H9 (cell line): ENCODE measurements around the gene AACS. TPM values are rescaled to one million over a fixed set of nuclear protein-coding genes. Genes with fewer than 3 reads are reported as not detected.

Experiments used
- DNase-seq: peaks from one replicate; pipeline ENCODE4 v3.0.0-alpha.2; 2017
- H2AFZ ChIP-seq: one replicate; pipeline ENCODE4 v1.6.1; 2013; ENCODE audit warnings: mild to moderate bottlenecking, low read length, control low read depth, moderate library complexity
- H2AK5ac ChIP-seq: 2 replicates; pipeline ENCODE4 v1.6.1; 2013; ENCODE audit warnings: low read length, control low read depth, mixed read lengths; ENCODE audit not compliant: insufficient read length
- H2BK120ac ChIP-seq: one replicate; pipeline ENCODE4 v1.6.1; 2013; ENCODE audit warnings: low read depth, mild to moderate bottlenecking, low read length, control low read depth, inconsistent platforms; ENCODE audit not compliant: poor library complexity, severe bottlenecking
- H2BK12ac ChIP-seq: 2 replicates; pipeline ENCODE4 v1.6.1; 2013; ENCODE audit warnings: low read length, control low read depth, mixed read lengths, low read depth; ENCODE audit not compliant: insufficient read length
- H2BK15ac ChIP-seq: 2 replicates; pipeline ENCODE4 v1.6.1; 2013; ENCODE audit warnings: low read depth, low read length, control low read depth
- H2BK20ac ChIP-seq: one replicate; pipeline ENCODE4 v1.6.1; 2013; ENCODE audit warnings: low read depth, mild to moderate bottlenecking, low read length, control low read depth, inconsistent platforms; ENCODE audit not compliant: poor library complexity, severe bottlenecking
- H2BK5ac ChIP-seq: 2 replicates; pipeline ENCODE4 v1.6.1; 2013; ENCODE audit warnings: low read length, control low read depth, mixed read lengths; ENCODE audit not compliant: insufficient read length
- H3K14ac ChIP-seq: 2 replicates; pipeline ENCODE4 v1.6.1; 2013; ENCODE audit warnings: low read length, control low read depth; ENCODE audit not compliant: insufficient read depth
- H3K18ac ChIP-seq: 2 replicates; pipeline ENCODE4 v1.6.1; 2013; ENCODE audit warnings: low read depth, mild to moderate bottlenecking, mixed read lengths, low read length, control low read depth; ENCODE audit not compliant: insufficient read length
- H3K23ac ChIP-seq: 2 replicates; pipeline ENCODE4 v1.6.1; 2013; ENCODE audit warnings: low read length, control low read depth, mixed read lengths, low read depth; ENCODE audit not compliant: insufficient read length
- H3K23me2 ChIP-seq: 2 replicates; pipeline ENCODE4 v1.6.1; 2013; ENCODE audit warnings: low read depth, mild to moderate bottlenecking, mixed read lengths, low read length, control low read depth; ENCODE audit not compliant: insufficient read length, poor library complexity, severe bottlenecking
- H3K27ac ChIP-seq: 2 replicates; pipeline ENCODE4 v1.5.1; 2013; ENCODE audit warnings: low read length, control low read depth, mixed read lengths, low read depth; ENCODE audit not compliant: insufficient read length
- H3K27me3 ChIP-seq: 2 replicates; pipeline ENCODE4 v1.6.1; 2013; ENCODE audit warnings: low read length, control low read depth, inconsistent platforms; ENCODE audit not compliant: insufficient read depth
- H3K4ac ChIP-seq: 2 replicates; pipeline ENCODE4 v1.6.1; 2013; ENCODE audit warnings: low read depth, mild to moderate bottlenecking, control low read depth, inconsistent platforms, low read length, moderate library complexity
- H3K4me1 ChIP-seq: 2 replicates; pipeline ENCODE4 v1.6.1; 2013; ENCODE audit warnings: low read length, control low read depth, inconsistent platforms; ENCODE audit not compliant: insufficient read depth
- H3K4me2 ChIP-seq: 2 replicates; pipeline ENCODE4 v1.6.1; 2013; ENCODE audit warnings: low read length, control low read depth, mixed read lengths; ENCODE audit not compliant: insufficient read length, insufficient read depth
- H3K56ac ChIP-seq: 2 replicates; pipeline ENCODE4 v1.6.1; 2013; ENCODE audit warnings: low read depth, mild to moderate bottlenecking, mixed read lengths, low read length, control low read depth; ENCODE audit not compliant: insufficient read length
- H3K79me1 ChIP-seq: 2 replicates; pipeline ENCODE4 v1.6.1; 2013; ENCODE audit warnings: low read depth, mild to moderate bottlenecking, moderate library complexity, low read length, control low read depth, inconsistent platforms; ENCODE audit not compliant: insufficient read depth, poor library complexity, severe bottlenecking
- H3K79me2 ChIP-seq: 2 replicates; pipeline ENCODE4 v1.6.1; 2013; ENCODE audit warnings: low read length, control low read depth, inconsistent platforms; ENCODE audit not compliant: insufficient read depth
- H3K9ac ChIP-seq: 2 replicates; pipeline ENCODE4 v1.6.1; 2013; ENCODE audit warnings: low read length, control low read depth, mixed read lengths; ENCODE audit not compliant: insufficient read length; ENCODE audit errors: extremely low read depth
- H3K9me3 ChIP-seq: one replicate; pipeline ENCODE4 v1.6.1; 2013; ENCODE audit warnings: low read depth, low read length, inconsistent platforms; ENCODE audit not compliant: control insufficient read depth
- H3T11ph ChIP-seq: one replicate; pipeline ENCODE4 v1.6.1; 2013; ENCODE audit warnings: mild to moderate bottlenecking, low read length, control low read depth, inconsistent platforms
- H4K20me1 ChIP-seq: one replicate; pipeline ENCODE4 v1.6.1; 2013; ENCODE audit not compliant: control insufficient read depth, insufficient read length, insufficient read depth
- H4K5ac ChIP-seq: 2 replicates; pipeline ENCODE4 v1.6.1; 2013; ENCODE audit warnings: low read depth, mild to moderate bottlenecking, mixed read lengths, low read length, control low read depth; ENCODE audit not compliant: insufficient read length
- H4K8ac ChIP-seq: replicated peaks from 2 replicates; pipeline ENCODE4 v1.6.1; 2013; ENCODE audit warnings: low read length, control low read depth, mixed read lengths, low read depth; ENCODE audit not compliant: insufficient read length
- H4K91ac ChIP-seq: 2 replicates; pipeline ENCODE4 v1.6.1; 2013; ENCODE audit warnings: low read depth, mild to moderate bottlenecking, moderate library complexity, mixed read lengths, low read length, control low read depth; ENCODE audit not compliant: insufficient read length
- H3K27ac Mint-ChIP-seq, 3 experiments: 2 replicates in 2 of 3; 3 replicates in 1 of 3; pipeline ENCODE4 v1.8.0; 2020 to 2021; ENCODE audit warnings: mixed read lengths in 3 of 3, mild to moderate bottlenecking in 1 of 3, moderate library complexity in 1 of 3
- H3K27me3 Mint-ChIP-seq: 2 replicates; pipeline ENCODE4 v1.8.0; 2021; ENCODE audit warnings: low read depth, mild to moderate bottlenecking, moderate library complexity, mixed read lengths
- H3K36me3 Mint-ChIP-seq, 3 experiments: 2 replicates in 2 of 3; 3 replicates in 1 of 3; pipeline ENCODE4 v1.8.0; 2020 to 2021; ENCODE audit warnings: low read depth in 3 of 3, mixed read lengths in 3 of 3; ENCODE audit not compliant: insufficient read depth in 1 of 3
- H3K4me1 Mint-ChIP-seq, 2 experiments: 2 replicates each; pipeline ENCODE4 v1.8.0; 2020; ENCODE audit warnings: mixed read lengths in 2 of 2
- H3K4me3 Mint-ChIP-seq, 2 experiments: 2 replicates in 1 of 2; 3 replicates in 1 of 2; pipeline ENCODE4 v1.8.0; 2020 to 2021; ENCODE audit warnings: mild to moderate bottlenecking in 2 of 2, mixed read lengths in 2 of 2, moderate library complexity in 1 of 2
- H3K9me3 Mint-ChIP-seq, 2 experiments: 2 replicates in 1 of 2; 3 replicates in 1 of 2; pipeline ENCODE4 v1.8.0; 2020; ENCODE audit warnings: mild to moderate bottlenecking in 2 of 2, mixed read lengths in 2 of 2, moderate library complexity in 1 of 2
- CTCF ChIP-seq: fragments of 200-600 bp; sonication (generic); conservative IDR thresholded peaks from 3 replicates; pipeline ENCODE4 v1.8.0; 2021; ENCODE audit warnings: antibody characterized with exemption, mild to moderate bottlenecking
- WGBS: extraction: QIAGEN DNeasy Blood & Tissue Kit; methylation state at CpG from one replicate; pipeline ENCODE4 v1.1.7; 2013; ENCODE audit warnings: missing lambda C conversion rate, low lambda C conversion rate, mixed read lengths; ENCODE audit not compliant: insufficient read length; ENCODE audit errors: extremely low coverage; 5-methylcytosine and 5-hydroxymethylcytosine counted together
- total RNA-seq: library from RNA; stranded (reverse); gene quantifications from 2 replicates; pipeline ENCODE4 v1.2.1, GENCODE V29; 2021

Gene AACS
- total RNA-seq, 1 experiment from 2014 or later = 35.0 TPM

DNA sequence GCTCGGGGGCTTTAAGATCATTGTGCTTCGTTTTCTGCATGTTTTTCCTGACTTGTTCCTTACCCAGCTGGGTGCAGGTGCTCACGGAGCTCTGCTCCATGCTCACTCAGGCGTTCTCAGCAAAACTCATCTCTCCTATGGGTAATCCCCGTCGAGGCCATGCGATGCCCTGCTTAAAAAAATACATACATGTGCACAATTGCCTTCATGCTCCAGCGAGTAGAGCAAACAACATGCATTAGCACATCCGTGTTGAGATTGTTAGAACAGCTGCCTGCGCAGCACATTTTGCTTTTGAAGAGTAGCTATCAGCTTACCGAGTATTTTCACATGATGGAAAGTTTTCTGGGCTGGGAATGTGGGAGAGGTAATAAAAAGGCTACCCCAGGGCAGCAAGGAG is 16.2 kb downstream of the AACS start:
- Histone ChIP-seq H4K8ac (no peak overlapping the region), H3K4me2 (no peak overlapping the region), H3K79me1 (no peaks in the 10 kb centered on the region), H3K14ac (no peak overlapping the region), H2BK15ac (no peak overlapping the region), H3K23me2 (no peaks in the 10 kb centered on the region), H3K18ac (no peak overlapping the region), H3K4me1 (no peaks in the 10 kb centered on the region), H4K5ac (no peak overlapping the region), H3K4ac (no peak overlapping the region), H3T11ph (no peak overlapping the region), H2AK5ac (no peak overlapping the region), H2BK120ac (no peak overlapping the region), H2BK20ac (no peak overlapping the region), H3K27me3 (no peaks in the 10 kb centered on the region), H3K23ac (no peak overlapping the region), H4K91ac (no peak overlapping the region), H4K20me1 (no peaks in the 10 kb centered on the region), H3K79me2 (no peaks in the 10 kb centered on the region), H2BK5ac (no peak overlapping the region), H2AFZ (no peak overlapping the region), H3K27ac (no peak overlapping the region), H3K9ac (no peak overlapping the region), H2BK12ac (no peak overlapping the region), H3K56ac (no peak overlapping the region), H3K9me3 (no peaks in the 10 kb centered on the region)
- no peak for TF ChIP-seq CTCF
- no peak for DNase-seq
- Mint-ChIP-seq H3K4me1 (no peaks in the 10 kb centered on the region), H3K27me3 (no peaks in the 10 kb centered on the region), H3K36me3 (peaks cover 43 to 74% (median 69%) of the 10 kb centered on the region in 3 experiments; a peak in 6 of 7 replicates), H3K9me3 (no peaks in the 10 kb centered on the region), H3K4me3 (no peak overlapping the region), H3K27ac (peak overlapping the region in 2 of 3 experiments; percentile 42 to 58; a peak in 1 of 7 replicates)
- no CpG with 5 or more reads among the region's 11 CpGs for WGBS
